Inferior parietal cortex (tissue), 1 donor: ENCODE data around the gene CDH23.

Experiments used
- DNase-seq: peaks from one replicate; pipeline ENCODE4 v3.0.0-alpha.2; 2016; ENCODE audit errors: extremely low spot score

CDH23 gene

DNA sequence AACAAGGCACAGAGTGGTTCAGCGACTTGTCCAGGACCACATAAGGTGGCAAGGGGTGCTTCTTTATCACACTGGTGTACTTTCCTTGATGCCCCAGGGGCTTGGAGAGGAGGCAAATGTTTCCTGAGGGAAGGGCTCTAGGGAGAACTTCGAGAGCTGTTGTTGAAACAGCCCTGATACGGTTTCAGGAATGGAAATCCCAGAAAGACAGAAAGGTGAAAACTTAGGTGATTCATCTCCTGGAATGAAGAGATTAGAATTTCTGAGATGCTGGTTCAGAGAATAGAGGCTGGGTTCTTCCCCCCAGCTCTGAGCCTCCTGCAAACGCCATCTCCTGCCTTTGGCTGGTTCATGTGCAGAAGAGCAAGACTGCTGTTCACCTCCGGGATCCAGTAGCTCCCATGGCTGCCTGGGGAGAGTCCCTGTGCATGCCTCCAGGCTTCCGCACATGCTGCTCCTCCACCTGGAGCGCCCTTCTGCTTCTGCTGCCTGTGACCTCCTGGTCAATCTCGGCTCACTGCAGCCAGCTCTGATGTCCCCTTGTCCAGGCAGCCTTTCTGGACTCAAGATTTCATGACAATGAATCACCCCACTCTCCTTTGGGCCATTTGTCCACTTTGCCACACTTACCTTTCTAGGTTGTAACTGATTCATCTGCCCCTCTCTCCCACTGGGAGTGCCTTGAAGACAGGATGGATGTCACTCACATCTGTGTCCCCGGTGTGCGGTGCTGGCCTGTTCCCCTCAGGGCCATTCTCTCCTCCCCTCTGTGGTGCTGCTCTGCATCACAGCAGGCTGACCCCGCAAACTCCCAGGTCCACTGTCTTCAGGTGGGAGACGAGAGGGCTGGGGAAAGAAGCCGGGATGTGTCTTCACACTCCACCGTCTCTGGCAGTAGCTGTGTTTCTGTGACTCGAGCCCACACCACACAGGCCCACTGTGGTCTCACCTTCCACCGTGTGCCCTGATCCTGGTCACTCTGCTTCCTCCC is 3.6 kb upstream of the CDH23 start:
- DNase-seq = no peak

DNA sequence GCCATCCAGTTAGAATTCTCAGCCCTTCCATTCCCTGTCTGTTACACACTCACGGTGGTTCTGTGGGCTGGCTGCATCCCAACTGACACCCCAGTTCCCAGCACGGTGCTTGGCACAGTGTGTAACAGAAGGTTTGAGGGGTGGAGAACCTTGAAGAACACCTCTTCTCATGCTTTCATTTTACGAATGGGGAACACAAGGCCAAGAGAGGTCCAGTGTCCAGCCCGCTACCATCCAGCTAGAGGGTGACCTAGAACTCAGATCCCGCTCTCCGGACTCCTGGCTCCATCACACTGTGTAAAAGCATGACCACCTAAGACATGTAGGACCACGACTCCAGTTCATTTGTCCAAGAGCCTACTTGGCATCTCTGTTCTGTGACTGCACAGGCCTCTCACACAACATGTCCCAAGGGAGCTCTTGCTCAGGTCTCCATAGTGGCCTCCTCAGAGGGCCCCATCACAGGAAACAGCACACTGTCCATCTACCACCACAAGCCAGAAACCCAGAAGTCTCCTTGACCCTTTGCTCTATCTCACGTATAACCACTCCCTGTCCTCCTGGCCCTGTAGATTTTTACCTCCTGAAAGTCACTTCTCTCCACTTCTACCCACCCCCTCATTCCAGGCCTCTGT is 2.8 kb upstream of the CDH23 start:
- no peak for DNase-seq

DNA sequence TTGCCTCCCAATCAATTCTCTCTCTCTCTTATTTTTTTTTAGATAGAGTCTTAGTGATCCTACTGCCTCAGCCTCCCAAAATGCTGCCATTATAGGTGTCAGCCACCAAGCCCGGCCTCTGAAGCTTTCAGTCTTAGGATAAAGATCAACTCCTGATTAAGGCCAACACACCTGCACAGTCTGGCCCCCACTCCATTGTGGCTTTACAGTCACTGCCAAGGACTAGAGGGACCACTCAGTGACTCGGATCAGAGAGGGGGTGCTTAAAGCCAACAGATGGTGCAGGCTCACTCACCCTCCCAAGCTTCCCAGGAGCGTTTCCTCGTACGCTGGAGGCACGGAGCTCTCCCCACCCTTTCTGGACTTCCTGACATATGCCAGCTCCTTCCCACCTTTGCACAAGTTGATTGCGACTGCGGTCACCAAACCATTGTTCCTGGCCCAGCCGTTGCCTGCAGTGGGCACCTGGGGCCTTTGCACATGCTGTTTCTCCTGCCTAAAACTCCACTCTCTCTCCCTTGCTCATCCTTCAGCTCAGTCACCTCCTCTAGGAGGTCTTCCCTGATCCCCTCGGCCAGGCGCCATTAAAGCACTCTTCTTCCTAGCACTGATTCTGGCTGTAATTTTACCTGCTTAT is 1.7 kb upstream of the CDH23 start:
- DNase-seq = no peak

DNA sequence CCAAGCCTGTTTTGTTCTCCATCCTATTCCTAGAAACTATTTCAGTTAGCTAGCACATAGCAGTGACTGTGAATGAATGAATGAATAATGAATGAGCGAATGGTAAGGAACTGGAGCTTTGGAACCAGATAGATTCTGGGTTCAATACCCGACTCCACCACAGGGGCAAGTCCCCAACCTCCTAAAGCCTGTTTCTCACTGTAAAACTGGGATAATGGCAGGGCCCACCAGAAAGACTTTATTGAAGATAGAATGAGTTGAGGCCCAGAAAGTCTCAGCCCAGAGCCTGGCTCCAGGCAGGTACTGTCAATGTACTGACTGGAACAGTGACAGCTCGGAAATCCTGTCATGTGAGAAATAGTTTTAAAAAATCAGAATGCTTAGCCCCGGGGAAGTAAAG is 1.1 kb upstream of the CDH23 start:
- DNase-seq = no peak

DNA sequence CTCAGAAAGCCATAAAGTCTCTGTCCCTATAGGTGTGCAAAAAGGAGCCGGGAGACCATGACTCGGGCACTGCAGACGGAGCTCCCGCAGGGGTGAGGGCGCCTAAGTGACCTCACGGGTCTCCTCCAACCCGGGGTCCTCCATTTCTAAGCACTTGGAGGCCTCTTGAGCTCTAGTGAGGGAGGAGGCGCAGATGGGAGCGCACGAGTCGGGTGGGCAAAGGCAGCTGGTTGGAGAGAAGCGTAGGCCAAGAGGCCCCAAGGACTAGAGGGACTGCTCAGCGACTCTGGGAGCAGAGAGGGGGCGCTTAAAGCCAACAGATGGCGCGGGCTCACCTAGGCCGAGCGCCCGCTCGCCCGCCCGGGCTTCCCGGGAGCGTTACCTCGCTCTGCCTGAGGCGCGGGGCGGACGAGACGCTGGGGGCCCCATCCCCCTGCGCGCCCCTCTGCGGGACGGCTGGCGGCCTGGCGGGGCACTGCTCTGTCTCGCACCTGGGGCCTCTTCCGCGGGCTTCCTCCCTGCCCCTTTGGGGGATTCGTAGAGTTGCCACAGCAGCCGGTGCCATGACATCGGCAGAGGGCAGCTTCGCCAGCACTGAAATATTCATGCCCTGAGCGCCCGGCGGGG is 523 bp upstream of the CDH23 start:
- no peak for DNase-seq

DNA sequence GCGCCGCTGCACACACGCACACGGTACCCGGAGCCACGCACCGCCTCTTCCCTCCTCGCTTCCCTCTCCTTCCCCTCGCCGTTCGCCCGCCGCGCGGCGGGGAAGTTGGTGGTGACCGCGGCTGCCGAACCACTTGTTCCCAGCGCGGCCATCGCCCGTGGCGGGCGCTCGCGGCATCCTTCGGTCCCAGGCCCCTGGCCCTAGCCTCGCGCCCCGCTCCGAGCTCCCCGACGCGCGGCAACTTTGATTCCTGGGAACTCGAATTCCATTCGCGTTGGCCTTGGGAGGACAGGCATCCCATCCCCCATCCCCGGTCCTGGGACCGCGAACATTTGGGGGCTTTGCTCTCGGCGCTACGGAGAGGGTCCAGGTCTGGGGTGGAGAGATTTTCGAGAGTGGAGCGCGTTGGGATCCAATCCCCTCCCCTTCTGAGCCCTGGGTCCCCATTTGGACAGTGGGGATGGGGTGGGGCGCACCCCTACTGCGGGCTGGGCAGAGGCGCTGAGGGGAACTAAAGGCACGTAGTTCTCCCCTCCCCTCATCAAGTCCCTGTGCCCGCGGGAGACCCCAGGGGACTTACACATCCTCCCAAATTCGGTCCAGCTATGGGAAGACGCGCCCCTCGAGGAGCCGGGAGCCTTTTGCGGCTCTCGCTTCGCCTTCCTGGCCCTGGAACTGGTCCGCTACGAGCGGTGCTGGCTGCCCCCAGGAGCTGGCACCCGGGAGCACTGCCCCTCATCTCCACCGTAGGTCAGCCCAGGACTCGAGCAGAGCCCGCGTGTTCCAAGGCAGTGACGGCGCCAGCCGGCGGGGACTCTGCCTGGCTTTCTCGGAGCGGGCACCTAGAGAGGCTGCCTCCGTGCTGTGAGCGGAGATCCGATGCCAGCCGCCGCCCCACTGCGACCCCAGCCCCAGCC is 834 bp downstream of the CDH23 start:
- no peak for DNase-seq

DNA sequence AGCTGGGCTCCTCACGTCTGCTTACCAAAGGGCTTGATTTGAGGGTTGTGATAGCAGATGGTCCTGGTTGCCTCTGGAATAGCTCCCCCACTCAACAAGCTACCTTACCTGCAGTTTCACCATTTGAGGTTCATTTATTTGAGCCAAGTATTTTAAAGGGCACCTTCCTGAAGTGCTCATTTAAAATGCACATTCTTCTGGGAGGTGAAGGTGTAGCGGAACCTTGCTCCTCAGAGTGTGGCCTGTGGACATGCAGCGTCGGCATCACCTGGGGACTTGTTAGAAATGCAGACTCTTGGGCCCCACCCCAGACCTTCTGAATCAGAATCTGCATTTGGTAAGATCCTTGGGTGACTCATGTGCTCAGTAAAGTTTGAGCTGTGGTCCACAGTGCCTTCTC is 2.3 kb downstream of the CDH23 start:
- no peak for DNase-seq

DNA sequence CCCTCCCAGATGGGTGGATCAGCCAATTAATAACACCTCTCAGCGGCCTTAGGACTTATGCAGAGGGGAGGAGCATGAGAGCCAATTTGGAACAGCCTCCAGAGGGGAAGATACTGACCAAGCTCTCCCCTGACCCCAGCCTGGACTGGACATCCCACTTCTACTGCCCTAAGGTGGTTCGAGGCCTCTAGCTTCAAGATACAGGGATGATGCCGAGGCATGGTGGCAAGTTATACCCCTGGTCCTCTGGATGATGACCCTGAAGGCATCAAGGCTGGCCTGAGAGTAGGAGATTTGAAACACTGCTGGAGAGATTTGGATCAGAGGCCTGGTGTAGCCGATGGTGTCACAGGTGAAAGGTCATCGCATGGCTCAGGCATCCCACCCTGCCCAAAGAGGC is 3.2 kb downstream of the CDH23 start:
- DNase-seq = no peak

DNA sequence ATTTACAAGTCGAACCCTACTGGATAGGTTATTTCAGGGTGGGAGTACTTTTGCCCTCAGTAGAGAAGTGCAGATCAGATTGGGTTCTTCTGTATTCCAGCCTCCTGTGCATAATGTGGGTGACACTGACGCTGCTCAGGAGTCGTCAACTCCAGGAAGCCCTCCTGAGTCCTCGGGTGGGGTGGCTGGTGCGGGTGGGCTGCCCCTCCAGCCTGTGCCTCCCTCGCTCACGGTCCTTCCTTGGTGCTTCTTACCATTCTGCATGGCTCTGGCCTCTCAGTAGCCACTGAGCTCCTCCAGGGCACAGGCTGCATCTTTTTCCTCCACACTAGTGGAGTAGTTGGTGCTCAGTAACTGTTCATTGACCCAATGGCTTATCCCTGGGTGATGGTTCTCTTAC is 4.3 kb downstream of the CDH23 start:
- DNase-seq = no peak

DNA sequence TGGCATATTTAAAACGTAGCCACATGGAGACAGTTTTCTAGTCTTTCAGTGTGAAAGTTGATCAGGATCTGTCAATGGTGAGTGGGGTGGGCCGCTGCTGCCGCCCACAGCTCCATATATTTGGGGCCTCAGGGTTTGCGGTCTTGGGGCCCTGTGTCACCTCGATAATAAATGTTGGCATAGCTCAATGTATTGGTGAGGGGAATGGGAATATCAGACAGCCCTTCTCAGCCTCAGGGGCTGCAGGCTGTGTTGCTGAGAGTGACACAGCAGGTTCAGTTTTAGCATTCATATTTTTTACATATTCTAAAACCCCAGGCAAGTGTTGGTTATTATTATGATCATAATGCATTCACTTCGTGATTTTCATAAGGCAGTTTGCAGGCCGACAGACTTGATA is 5.3 kb downstream of the CDH23 start:
- DNase-seq = no peak

DNA sequence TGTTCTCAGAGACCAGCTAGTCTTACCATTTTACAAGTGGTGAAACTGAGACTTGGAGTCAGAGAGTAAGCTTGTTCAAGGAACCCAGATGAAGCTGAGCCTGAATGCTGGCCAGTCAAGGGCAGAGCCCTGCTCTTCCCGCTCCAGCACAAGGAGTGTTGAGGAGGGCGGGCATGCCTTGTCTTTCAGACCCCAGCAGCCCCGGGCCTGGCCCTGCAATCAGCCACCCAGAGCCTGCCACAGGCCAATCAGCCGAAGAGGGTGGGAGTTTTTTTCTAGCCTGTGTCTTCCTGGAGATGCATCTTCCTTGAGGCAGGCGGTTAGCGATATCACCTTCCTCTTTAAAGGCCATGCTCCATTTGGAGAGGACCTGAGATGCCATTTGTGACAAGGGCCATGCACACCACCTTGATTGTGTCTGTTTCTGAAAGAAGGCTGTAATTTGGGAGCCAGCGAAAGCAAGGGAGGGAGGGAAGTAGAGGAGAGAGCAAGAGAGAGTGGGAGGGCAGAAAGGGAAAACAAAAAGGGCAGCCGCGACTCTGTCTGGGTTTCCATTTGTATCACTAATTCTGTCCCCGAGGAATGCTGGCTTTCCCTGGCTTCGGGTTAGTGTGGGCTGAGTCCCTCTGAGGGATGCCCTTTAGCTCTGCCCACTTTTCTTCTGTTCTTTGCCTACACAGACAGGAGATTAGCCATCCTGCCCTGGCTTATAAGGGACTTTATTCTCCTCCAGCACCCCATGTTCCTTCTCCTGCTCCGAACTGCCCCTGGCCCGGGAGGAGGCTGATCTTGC is 8.0 kb downstream of the CDH23 start:
- no peak for DNase-seq

DNA sequence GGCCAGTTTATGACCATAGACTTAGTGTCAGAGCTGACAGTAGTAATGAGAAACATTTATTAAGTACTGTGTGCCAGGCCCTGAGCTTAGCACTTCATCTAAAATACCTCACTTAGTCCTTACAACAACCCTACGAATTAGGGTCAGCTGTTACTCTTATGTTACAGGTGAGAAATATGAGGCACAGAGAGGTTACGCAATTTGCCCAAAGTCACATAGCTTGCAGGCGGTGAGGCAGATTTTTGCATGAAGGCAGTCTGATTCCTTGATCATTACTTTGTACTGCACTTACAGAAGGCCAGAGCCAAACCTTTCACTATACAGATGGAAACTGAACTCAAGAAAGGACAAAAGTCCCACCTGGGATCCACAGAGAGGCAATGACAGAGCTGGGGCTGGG is 10.2 kb downstream of the CDH23 start:
- DNase-seq = no peak

DNA sequence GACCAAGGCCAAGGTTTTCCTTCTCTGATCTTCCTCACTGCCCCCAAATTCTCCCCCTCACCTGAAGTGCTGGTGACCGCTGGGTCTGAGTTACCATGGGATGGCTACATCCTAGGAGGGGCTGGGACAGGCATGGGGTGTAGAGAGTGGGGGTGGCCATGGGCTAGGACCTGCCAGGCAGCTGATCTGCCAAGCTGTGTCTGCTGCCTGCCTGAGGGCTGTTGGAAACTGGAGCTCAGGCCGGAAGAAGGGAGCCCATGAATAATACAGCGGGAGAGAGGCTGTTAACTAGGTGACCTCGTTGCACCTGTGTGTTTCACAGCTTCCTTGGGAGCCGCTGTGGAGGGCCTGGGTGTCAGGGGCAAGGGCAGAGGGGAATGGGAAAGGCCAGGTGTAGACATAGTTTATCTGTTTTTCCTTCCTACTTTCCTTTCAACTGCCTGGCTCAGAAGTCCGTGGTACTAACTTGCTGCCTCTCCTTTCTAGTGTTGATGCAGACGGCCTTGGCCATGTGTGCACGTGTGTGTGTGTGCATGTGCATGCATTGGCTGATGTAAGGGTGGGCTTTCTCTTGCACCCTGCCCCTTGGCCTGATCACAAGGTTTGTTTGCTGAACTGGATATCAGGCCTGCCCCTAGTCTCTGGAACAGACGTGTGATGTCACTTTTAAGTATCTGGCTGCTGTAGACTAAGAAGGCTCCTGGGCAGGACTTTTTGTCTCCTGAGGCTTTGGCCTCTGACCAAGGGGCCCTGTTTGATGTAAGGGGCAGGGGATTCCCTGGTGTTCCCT is 11.9 kb downstream of the CDH23 start:
- no peak for DNase-seq

DNA sequence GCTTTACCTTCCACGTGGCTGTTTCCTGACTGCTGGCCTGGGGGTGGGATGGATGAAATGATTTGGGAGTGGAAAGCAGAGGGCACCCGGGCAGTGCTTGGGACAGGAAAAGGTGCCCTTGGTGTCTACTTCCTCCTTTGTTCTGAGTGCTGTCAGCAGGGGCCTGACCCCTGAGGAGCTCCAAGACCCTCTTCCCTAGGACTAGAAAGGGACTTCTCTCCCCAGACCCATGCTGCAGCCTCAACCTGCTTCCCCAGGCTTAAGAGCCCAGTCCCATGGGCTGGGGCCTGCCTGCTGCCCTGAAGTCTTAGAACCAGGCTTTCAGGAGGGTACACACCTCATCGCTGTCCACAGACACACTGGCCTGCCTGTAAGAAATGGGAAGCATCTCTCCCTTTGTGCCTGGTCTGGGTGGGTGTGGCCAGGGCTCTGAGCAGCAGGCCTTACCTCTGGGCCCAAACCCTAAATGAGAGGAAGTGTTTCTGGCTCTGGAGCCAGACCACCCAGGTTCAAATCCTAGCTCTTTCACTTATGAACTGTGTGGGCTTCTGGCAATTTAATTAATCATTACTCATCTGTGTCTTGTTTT is 12.9 kb downstream of the CDH23 start:
- no peak for DNase-seq

DNA sequence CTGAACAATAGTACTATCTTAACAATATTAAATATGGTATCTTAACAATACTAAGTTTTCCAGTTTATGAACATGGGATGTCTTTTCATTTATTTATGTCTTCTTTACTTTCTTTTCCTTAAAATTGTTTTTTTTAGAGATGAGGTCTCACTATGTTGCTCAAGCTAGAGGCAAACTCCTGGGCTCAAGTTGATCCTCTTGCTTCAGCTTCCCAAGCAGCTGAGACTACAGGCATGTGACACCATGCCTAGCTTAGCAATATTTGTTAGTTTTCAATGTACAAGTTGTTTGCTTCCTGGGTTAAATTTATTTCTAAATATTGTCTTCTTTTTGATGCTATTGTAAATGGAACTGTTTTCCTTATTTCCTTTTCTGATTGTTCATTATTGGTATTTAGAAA is 16.9 kb downstream of the CDH23 start:
- DNase-seq = no peak

DNA sequence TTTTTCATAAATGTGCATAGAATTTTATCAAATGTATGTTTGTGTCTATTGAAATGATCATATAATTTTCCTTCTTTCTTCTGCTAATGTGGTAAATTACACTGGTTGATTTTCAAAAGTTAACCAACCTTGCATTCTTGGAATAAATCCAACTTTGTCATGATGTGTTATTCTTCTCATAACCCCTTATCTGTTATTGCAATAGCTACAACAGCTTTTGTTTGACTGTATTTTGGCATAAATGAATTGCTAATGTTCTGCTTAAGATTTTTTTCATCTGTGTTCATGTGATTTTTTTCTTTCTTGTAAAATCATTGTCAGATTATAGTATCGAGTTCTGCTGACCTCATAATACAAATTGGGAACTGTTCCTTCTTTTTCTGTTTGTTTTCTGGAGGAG is 17.6 kb downstream of the CDH23 start:
- no peak for DNase-seq

DNA sequence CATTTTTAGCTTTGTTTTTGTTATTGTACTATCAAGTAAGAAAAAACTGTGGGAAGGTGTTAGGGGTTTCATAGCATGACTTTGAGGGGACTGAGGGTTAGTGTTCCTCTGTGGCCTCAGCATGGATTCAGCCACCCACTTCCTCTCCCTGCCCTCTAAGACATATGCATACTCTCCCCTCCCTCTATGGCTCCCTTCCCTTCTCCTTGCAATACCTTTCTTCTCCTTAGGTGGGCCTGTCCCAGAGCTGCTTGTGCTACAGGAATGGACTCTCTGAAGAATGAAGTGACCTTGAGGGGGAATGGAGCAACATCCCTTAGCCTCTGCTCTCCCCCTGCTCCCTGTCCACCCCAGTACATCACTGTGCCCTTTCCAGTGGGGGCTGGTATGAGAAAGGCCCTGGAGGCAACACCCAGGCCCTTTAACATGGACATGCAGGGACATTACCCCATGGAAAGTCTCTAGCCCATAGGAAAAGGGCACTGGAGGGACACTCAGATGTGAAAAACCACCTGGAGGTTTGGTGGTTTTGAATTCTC is 22.4 kb downstream of the CDH23 start:
- DNase-seq = no peak

DNA sequence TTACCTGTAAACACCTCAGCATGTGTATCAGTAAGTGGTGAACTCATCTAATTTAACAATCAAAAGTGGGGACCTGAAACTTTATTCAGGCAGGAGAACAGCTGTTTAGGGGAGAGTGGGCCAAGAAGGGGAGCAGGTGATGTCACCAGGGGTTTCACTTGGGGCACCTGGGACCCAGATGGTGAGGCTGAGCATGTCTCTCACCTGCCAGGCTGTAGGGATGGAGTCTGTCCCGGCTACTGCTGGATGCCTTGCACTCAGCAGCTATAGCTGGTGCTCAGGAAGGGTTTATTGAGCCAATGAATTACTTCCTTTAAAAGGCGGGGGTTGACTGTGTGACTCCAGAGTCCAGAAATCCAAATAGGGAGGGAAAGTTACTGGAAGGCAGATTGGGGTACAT is 23.0 kb downstream of the CDH23 start:
- no peak for DNase-seq

DNA sequence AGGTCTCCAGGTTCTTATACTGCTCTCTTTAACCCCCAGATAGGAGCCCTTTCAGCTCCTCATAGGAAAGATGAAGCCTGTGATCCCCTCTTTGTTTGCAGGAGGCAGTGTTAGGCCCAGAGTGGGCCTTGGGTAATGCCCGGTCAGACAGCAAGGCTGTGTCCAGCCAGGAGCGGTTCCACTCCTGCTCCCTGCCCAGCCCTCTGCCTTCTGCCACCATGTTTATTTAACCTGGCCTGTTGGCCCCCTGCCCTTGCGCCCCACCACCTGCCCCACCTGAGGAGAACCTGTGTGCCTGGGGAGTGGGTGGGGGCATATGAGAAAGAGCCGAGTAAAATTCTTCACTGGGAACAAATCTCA is 24.3 kb downstream of the CDH23 start:
- DNase-seq = no peak
